ENCODE data around the gene C2orf68. TPM values are rescaled to one million over a fixed set of nuclear protein-coding genes. Genes with fewer than 3 reads are reported as not detected.

The C2orf68 gene
- total RNA-seq, 1 donor from 2014 or later: 36.3 TPM

DNA sequence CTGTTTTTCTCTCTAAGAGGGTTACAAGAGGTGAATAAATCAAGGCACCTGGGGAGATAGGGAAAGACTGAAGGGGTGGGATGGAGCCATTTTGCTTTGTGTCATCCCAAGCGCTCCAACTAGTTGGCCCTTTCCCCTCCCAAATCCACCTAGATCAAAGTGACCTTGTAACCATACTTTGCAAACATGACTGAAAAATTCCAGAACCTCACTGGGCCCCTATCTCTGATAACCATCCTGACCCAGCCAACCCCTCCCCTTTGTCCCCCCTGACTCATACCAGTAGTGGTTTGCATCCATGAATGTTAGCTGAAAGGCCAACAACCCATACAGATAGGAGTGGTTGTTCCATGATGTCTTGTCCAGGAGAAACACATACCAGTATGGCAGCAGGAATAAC is 53.7 kb downstream of the C2orf68 start:
- Mint-ChIP-seq H3K36me3 (ENCODE audit: low read depth) (peaks cover 17% of the 10 kb centered on the region), H3K9me3 (no peaks in the 10 kb centered on the region)

GRCh38 chr2:85557130-85557529 is 54.7 kb downstream of the C2orf68 start:
- intact Hi-C loops (cut with micrococcal nuclease): no loop called here
- Mint-ChIP-seq H3K9me3 (no peaks in the 10 kb centered on the region), H3K27me3 (ENCODE audit: insufficient read depth) (no peaks in the 10 kb centered on the region), H3K36me3 (ENCODE audit: low read depth) (peaks cover 20% of the 10 kb centered on the region), H3K4me3 (no peak overlapping the region), H3K4me1 (ENCODE audit: low read depth) (peaks cover 32% of the 10 kb centered on the region), H3K27ac (no peak overlapping the region)
- DNase-seq (ENCODE audit: low spot score): no peak

More for the DNA sequence above, 53.7 kb downstream of the C2orf68 start:
- H3K4me3 Mint-ChIP-seq: no peak overlapping the region
- H3K27me3 Mint-ChIP-seq (ENCODE audit: insufficient read depth): no peaks in the 10 kb centered on the region
- no peak overlapping the region for H3K27ac Mint-ChIP-seq
- intact Hi-C loops (cut with micrococcal nuclease): no loop called here
- peaks cover 27% of the 10 kb centered on the region for H3K4me1 Mint-ChIP-seq (ENCODE audit: low read depth)
- no peak for DNase-seq (ENCODE audit: low spot score)

Other genes with a start within 250 kb of the C2orf68 start
- gene CAPG, start 201.7 kb downstream of the C2orf68 start, total RNA-seq: 35.5 and 38.2 TPM in 2 replicates
- gene SH2D6, start 193.4 kb downstream of the C2orf68 start, total RNA-seq: 0.34 and 0.70 TPM in 2 replicates
- gene MAT2A, start 72.9 kb downstream of the C2orf68 start, total RNA-seq: 461 and 480 TPM in 2 replicates
- 26.2 and 28.3 TPM in 2 replicates for gene GGCX, start 50.6 kb downstream of the C2orf68 start, total RNA-seq
- 86.1 and 89.6 TPM in 2 replicates for gene VAMP8, start 34.5 kb downstream of the C2orf68 start, total RNA-seq
- gene VAMP5, start 27.6 kb downstream of the C2orf68 start, total RNA-seq: 31.7 and 40.0 TPM in 2 replicates
- 111 and 116 TPM in 2 replicates for gene RNF181, start 16.3 kb downstream of the C2orf68 start, total RNA-seq
- gene TMEM150A, start 9.4 kb downstream of the C2orf68 start, total RNA-seq: 7.0 and 8.9 TPM in 2 replicates
- 90.2 and 93.1 TPM in 2 replicates for gene USP39, start 4.1 kb upstream of the C2orf68 start, total RNA-seq
- gene SFTPB, start 56.1 kb upstream of the C2orf68 start, total RNA-seq: not detected in 2 replicates
- gene GNLY, start 82.3 kb upstream of the C2orf68 start, total RNA-seq: 141 and 152 TPM in 2 replicates
- 0.29 and 0.47 TPM in 2 replicates for gene ATOH8, start 141.9 kb upstream of the C2orf68 start, total RNA-seq